D341Med (cell line): ENCODE data around the gene FAM227A.

Experiments used
- DNase-seq: peaks from one replicate; pipeline ENCODE4 v3.0.0; 2012; ENCODE audit warnings: low spot score

Gene FAM227A

GRCh38 chr22:38531251-38531938 lies 124.8 kb downstream of the FAM227A start:
- peak; percentile 53 for DNase-seq
